OCI-LY3 (cell line): ENCODE results near the gene TNKS1BP1.

Experiments
- EZH2phosphoT487 ChIP-seq: fragments of 200-600 bp; shearing (Covaris generic); IDR thresholded peaks from 2 replicates; pipeline ENCODE4 v1.6.1; 2018; ENCODE audit warnings: antibody characterized with exemption, mixed run types, low read depth
- TF ChIP-seq, protein P1 (sequence below): fragments of 200-600, 300-600 bp; sonication (generic); IDR thresholded peaks from 2 replicates; pipeline ENCODE4 v1.5.1; 2014; ENCODE audit warnings: antibody characterized with exemption, low read length, low read depth

DNA sequence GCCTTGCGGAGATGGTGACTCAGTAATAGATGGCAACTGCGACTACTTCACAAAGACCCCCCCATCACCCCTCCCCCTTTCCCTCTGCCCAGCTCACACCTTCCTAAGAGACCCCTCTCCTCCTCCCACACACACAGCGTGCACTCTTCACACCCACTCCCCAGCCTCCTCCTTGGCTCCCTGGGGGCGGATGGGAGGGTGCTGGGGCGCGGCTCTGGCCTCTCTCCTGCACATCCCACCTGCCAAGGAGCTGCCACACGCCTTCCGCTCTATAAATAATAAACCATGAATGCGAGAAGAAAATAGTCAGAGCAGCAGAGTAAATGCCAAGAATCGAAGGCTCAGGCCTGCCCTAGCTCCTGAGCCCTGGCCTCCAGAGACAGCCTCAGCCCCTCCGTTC is 17.9 kb upstream of the TNKS1BP1 start:
- TF ChIP-seq, protein P1, sequence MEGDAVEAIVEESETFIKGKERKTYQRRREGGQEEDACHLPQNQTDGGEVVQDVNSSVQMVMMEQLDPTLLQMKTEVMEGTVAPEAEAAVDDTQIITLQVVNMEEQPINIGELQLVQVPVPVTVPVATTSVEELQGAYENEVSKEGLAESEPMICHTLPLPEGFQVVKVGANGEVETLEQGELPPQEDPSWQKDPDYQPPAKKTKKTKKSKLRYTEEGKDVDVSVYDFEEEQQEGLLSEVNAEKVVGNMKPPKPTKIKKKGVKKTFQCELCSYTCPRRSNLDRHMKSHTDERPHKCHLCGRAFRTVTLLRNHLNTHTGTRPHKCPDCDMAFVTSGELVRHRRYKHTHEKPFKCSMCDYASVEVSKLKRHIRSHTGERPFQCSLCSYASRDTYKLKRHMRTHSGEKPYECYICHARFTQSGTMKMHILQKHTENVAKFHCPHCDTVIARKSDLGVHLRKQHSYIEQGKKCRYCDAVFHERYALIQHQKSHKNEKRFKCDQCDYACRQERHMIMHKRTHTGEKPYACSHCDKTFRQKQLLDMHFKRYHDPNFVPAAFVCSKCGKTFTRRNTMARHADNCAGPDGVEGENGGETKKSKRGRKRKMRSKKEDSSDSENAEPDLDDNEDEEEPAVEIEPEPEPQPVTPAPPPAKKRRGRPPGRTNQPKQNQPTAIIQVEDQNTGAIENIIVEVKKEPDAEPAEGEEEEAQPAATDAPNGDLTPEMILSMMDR, result no peak
- TF ChIP-seq EZH2phosphoT487, result no peak
